GM12864 (cell line): Measurements from ENCODE around the gene NPAS1.

Experiments
- DNase-seq: peaks from one replicate; pipeline ENCODE4 v3.0.0-alpha.2; 2011; ENCODE audit warnings: low read depth
- H3K4me3 ChIP-seq: 2 replicates; pipeline ENCODE4 v1.5.1; 2011; ENCODE audit warnings: mild to moderate bottlenecking, low read depth, low read length, control low read depth
- TF ChIP-seq, protein P1 (sequence below): IDR thresholded peaks from 2 replicates; pipeline ENCODE4 v1.5.1; 2011; ENCODE audit warnings: low read depth, mild to moderate bottlenecking, moderate library complexity, low read length, control low read depth, inconsistent platforms; ENCODE audit errors: missing control alignments

NPAS1 gene

DNA sequence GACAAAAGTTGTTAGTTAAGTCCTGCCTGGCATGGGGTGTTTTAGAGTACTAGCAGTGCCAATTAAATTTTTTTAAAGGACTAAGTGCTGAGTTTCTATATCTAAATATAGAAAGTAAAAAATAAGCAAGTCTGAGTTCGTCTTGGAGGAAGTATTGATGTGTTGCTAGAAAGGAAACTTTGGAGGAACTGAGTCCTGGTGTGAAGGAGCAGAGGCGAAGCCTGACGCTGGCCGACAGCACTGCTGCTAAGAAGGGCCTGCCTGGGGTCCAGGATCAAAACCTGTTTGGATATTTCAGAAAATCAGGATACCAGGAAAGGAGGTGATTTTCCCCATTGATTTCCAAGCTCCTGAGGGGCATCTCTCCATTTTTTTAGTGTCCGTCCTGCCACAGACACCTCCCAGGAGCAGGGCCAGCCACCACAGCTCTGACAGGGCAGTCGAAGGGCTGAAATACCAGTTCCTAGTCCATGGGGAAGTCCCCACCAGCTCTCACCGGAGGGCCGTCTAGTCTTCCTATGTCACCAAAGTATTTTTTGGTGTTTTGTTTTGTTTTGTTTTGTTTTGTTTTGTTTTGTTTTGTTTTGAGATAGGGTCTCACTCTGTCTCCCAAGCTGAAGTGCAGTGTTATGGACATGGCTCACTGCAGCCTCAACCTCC lies 38.2 kb upstream of the NPAS1 start:
- TF ChIP-seq, protein P1, sequence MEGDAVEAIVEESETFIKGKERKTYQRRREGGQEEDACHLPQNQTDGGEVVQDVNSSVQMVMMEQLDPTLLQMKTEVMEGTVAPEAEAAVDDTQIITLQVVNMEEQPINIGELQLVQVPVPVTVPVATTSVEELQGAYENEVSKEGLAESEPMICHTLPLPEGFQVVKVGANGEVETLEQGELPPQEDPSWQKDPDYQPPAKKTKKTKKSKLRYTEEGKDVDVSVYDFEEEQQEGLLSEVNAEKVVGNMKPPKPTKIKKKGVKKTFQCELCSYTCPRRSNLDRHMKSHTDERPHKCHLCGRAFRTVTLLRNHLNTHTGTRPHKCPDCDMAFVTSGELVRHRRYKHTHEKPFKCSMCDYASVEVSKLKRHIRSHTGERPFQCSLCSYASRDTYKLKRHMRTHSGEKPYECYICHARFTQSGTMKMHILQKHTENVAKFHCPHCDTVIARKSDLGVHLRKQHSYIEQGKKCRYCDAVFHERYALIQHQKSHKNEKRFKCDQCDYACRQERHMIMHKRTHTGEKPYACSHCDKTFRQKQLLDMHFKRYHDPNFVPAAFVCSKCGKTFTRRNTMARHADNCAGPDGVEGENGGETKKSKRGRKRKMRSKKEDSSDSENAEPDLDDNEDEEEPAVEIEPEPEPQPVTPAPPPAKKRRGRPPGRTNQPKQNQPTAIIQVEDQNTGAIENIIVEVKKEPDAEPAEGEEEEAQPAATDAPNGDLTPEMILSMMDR, result no peak
- no peak for DNase-seq
- no peak overlapping the region for H3K4me3 ChIP-seq

DNA sequence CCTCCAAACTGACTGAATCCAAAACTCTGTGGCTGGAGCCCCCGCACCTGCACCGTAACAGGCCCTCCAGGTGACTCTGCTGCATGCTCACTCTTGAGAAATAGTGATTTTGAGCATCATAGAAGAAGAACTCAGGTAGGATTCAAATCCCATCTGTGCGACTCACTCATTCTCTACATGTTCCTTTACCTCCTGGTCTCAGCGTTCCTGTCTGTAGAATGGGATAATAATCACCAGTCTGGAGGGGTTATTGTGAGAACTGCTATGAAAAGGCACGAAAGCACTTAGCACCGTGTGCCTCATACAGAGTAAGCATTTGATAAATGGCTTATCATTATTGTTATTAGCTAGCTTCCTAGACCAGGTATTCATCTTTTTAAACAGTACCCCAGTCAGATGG lies 36.5 kb upstream of the NPAS1 start:
- no peak for DNase-seq
- H3K4me3 ChIP-seq, result no peak overlapping the region

DNA sequence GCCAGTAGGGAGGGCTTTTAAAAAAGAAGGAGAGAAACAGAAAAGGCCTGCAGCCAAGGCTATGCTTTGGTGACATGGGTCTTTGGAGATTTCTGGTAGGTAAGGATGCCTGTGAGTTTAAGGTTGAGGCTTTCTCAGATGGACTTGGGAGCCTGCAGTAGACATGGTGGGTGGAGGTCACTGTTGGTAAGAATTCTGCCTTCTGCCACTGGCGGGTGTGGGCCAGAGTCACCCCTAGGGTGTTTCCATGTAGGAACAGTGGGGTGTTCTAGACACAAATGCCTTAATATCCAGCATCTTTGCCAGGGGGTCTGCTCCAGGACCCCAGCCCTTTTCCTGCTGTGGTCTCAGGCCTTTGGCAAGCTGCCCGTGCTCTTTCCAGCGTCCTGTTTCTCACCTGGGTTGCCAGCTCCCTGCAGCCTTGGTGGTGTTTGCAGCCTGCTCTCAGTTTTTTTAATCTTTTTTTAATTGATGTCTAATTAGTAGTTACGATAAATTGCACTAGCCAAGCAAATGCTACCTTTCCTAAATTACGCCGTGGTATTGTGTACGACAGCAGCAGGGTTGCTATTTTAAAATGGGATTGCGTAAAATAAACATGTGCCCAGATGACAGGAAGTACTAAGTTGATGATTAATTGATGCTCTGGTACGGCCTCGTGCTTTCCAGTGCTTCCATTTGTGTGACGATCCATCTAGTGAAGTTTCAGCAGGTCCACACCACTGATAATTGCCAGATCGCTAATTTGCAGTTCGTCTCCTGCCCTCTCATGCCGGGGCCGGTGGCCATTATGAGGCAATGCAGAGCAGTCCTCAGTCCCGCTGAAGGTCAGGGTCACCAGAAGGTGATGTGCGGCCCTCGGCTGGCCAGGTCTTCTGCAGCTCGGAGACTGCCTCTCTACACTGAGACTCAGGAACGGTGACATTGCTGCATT lies 35.3 kb upstream of the NPAS1 start:
- no peak for DNase-seq
- no peak overlapping the region for H3K4me3 ChIP-seq
- TF ChIP-seq, protein P1, result no peak

More for the DNA sequence above, 36.5 kb upstream of the NPAS1 start:
- TF ChIP-seq, protein P1, result no peak

DNA sequence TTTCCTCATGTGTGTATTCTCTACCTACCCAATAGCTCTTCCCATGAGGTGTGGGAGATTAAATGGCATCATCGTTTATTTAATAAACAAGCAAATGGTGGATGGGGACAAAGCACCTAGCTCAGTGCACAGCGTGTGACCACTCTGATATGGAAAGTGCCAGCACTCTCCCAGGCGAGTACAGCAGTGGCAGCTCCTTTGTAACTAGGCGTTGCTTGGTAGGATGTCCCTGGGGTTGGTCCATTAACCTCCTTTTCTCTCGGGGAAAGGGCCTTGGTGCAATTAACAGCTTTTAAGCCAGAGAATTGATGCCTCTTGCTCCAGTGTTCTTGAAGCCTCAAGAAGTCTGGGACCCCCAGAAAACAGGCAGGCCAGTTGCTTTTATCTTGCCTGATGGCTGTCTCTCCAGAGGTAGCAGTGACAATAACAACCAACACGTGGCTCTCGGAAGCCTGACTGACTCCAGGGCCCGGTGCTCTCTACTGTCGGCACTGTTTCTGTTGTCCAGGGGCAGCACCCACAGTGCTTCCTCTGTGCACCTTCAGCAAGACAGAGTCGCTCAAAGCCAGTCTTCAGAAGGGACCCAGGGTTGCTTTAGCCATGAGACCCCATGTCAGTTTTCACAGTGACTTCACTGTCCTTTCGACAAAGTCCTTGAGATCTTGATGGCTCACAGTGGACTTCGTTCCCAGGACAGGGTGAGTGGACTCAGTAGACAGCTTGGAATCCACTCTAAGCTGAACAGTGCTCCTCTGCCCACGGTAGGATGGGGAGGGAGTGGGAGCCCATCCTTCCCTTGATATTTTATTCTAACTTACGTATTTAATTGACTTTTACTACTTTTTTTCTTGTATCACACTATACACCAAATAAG lies 33.9 kb upstream of the NPAS1 start:
- no peak for DNase-seq
- TF ChIP-seq, protein P1, result no peak
- H3K4me3 ChIP-seq, result no peak overlapping the region

DNA sequence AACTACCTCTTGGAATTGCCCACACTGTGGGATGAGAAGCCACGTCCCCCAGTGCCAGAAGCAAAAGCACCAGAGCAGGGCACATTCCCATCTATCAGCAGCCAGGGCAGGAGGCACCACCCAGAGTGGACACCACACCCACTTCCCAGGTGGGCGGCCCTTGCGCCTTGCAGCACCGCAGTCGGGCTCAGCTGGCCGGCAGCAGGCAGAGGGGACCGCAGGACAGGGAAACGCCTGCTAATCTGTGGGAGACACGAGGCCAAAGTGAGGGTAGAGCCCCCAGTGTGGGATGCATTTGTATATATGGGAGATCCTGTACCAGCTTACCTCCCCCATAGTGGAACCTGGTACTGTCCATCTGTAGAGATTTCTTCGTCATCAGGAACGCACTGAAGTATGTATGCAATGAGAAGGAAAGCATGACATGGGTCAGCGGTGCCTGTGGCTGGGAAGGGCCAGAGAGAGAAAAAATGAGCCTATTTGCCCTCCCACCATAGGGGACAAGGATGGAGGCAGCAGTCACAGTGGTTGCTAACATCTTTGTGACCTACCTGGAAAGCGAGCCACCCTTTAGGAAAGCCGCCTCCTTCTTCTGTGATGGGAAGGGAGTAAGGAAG lies 30.9 kb upstream of the NPAS1 start:
- no peak for DNase-seq
- no peak overlapping the region for H3K4me3 ChIP-seq
- TF ChIP-seq, protein P1, result no peak

DNA sequence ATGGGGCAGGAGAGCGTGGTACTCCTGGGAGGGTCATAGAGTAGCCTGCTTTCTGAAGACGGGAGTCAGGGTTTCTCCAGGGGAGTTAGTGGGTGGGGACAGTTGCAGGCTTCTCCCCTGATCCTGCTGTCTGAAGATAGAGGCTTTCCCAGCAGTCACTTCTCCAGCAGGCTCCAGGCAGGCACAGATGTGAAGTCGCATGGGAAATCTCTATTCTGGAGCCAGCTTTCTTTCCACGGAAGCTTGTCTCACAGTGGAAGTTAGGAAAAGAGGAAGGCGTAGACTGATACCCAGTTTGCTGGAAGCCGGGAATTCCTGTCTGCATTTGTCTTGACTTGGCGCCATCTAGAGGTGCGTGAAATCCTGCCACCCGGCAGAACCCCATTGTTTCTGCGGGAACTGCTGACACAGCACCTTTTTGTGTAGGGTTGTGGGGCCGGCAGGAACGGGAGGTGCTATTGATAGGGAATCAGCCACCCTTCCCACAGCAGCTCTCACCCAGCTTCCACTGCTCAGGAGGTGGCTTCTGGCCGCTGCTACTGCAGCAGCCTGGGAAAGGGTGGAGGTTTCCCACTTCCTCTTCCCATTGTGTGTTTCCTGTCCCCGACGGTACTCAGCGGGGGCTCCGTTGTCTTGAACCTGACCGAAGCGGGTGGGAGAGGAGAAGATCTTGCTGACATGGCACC lies 28.5 kb upstream of the NPAS1 start:
- H3K4me3 ChIP-seq, result no peak overlapping the region

More for the DNA sequence above, 28.5 kb upstream of the NPAS1 start:
- peak; percentile 22 for DNase-seq
- TF ChIP-seq, protein P1, result peak; percentile 88
